Activated T-cell treated with anti-CD3 and anti-CD28 coated beads, Interleukin-2, amount 50 U/mL, for 72 hours (primary cell): ENCODE data around the gene EPX. TPM values are rescaled to one million over a fixed set of nuclear protein-coding genes. Genes with fewer than 3 reads are reported as not detected.

Experiments
- ATAC-seq, 2 donors: fragments of 150-1000 bp; cut with Tn5 transposase; replicated peaks in 1 of 2; 2 replicates each; pipeline ENCODE4 v1.10.0; 2021; ENCODE audit warnings: moderate library complexity in 2 of 2, mild to moderate bottlenecking in 1 of 2
- DNase-seq, 2 donors: peaks; one replicate each; pipeline ENCODE4 v3.0.0; 2021 to 2022; ENCODE audit warnings: mixed read lengths in 1 of 2
- H3K27ac Mint-ChIP-seq: one replicate; pipeline ENCODE4 v1.8.0; 2022; ENCODE audit warnings: mild to moderate bottlenecking, moderate library complexity, mixed read lengths
- H3K27me3 Mint-ChIP-seq: one replicate; pipeline ENCODE4 v1.8.0; 2022; ENCODE audit warnings: low read depth, mixed read lengths
- H3K36me3 Mint-ChIP-seq, 2 donors: one replicate each; pipeline ENCODE4 v1.8.0; 2022; ENCODE audit warnings: mixed read lengths in 2 of 2, mild to moderate bottlenecking in 1 of 2; ENCODE audit not compliant: insufficient read depth in 2 of 2
- H3K4me1 Mint-ChIP-seq: one replicate; pipeline ENCODE4 v1.8.0; 2022; ENCODE audit warnings: low read depth, mixed read lengths
- H3K4me3 Mint-ChIP-seq, 2 donors: one replicate each; pipeline ENCODE4 v1.8.0; 2022; ENCODE audit warnings: mild to moderate bottlenecking in 2 of 2, mixed read lengths in 2 of 2, moderate library complexity in 2 of 2
- H3K9me3 Mint-ChIP-seq, 2 donors: one replicate each; pipeline ENCODE4 v1.8.0; 2022; ENCODE audit warnings: mixed read lengths in 2 of 2
- total RNA-seq, 2 donors: library from RNA; stranded (reverse); gene quantifications; one replicate each; pipeline ENCODE4 v1.2.3, GENCODE V29; 2022

EPX gene
- total RNA-seq, 2 donors from 2014 or later: not detected

GRCh38 chr17:58170622-58171021 is 21.9 kb upstream of the EPX start:
- H3K27ac Mint-ChIP-seq: peak overlapping the region; percentile 35
- no peaks in the 10 kb centered on the region for H3K36me3 Mint-ChIP-seq
- ATAC-seq (no peak), DNase-seq (no peak)
- peaks cover 0 to 2% of the 10 kb centered on the region in 2 donors for H3K9me3 Mint-ChIP-seq
- peak overlapping the region in 1 of 2 donors; percentile 47 for H3K4me3 Mint-ChIP-seq
- H3K27me3 Mint-ChIP-seq: no peaks in the 10 kb centered on the region
- peaks cover 30% of the 10 kb centered on the region for H3K4me1 Mint-ChIP-seq

GRCh38 chr17:58172369-58173071 is 20.0 kb upstream of the EPX start:
- Mint-ChIP-seq H3K27me3 (no peaks in the 10 kb centered on the region), H3K36me3 (no peaks in the 10 kb centered on the region), H3K9me3 (peaks cover 0 to 2% of the 10 kb centered on the region in 2 donors), H3K27ac (no peak overlapping the region), H3K4me1 (peaks cover 30% of the 10 kb centered on the region), H3K4me3 (peak overlapping the region in 1 of 2 donors; percentile 13)
- peak; percentile 42 to 45 for DNase-seq
- ATAC-seq: peak; percentile 79

GRCh38 chr17:58174871-58175270 is 17.7 kb upstream of the EPX start:
- peaks cover 25% of the 10 kb centered on the region for H3K4me1 Mint-ChIP-seq
- no peaks in the 10 kb centered on the region for H3K9me3 Mint-ChIP-seq
- H3K27me3 Mint-ChIP-seq: no peaks in the 10 kb centered on the region
- no peak overlapping the region for H3K27ac Mint-ChIP-seq
- no peak overlapping the region for H3K4me3 Mint-ChIP-seq
- no peaks in the 10 kb centered on the region for H3K36me3 Mint-ChIP-seq
- ATAC-seq (no peak), DNase-seq (no peak)

GRCh38 chr17:58176200-58176599 is 16.3 kb upstream of the EPX start:
- H3K27me3 Mint-ChIP-seq: no peaks in the 10 kb centered on the region
- H3K4me1 Mint-ChIP-seq: peaks cover 15% of the 10 kb centered on the region
- no peak for ATAC-seq
- H3K27ac Mint-ChIP-seq: no peak overlapping the region
- H3K9me3 Mint-ChIP-seq: no peaks in the 10 kb centered on the region
- H3K36me3 Mint-ChIP-seq: no peaks in the 10 kb centered on the region
- DNase-seq: no peak
- H3K4me3 Mint-ChIP-seq: no peak overlapping the region

- H3K4me1 Mint-ChIP-seq: no peaks in the 10 kb centered on the region
- DNase-seq (no peak), ATAC-seq (no peak)
- no peaks in the 10 kb centered on the region for H3K36me3 Mint-ChIP-seq
- H3K27me3 Mint-ChIP-seq: no peaks in the 10 kb centered on the region
- H3K9me3 Mint-ChIP-seq: no peaks in the 10 kb centered on the region
- no peak overlapping the region for H3K4me3 Mint-ChIP-seq
- no peak overlapping the region for H3K27ac Mint-ChIP-seq
Measured at GRCh38 chr17:58181796-58182195, 10.7 kb upstream of the EPX start.

- H3K27me3 Mint-ChIP-seq: no peaks in the 10 kb centered on the region
- no peak for ATAC-seq
- no peaks in the 10 kb centered on the region for H3K4me1 Mint-ChIP-seq
- no peak for DNase-seq
- H3K36me3 Mint-ChIP-seq: no peaks in the 10 kb centered on the region
- no peak overlapping the region for H3K4me3 Mint-ChIP-seq
- no peak overlapping the region for H3K27ac Mint-ChIP-seq
- no peaks in the 10 kb centered on the region for H3K9me3 Mint-ChIP-seq
Measured at GRCh38 chr17:58183514-58183913, 9.0 kb upstream of the EPX start.

GRCh38 chr17:58184308-58184985 is 8.1 kb upstream of the EPX start:
- H3K9me3 Mint-ChIP-seq: no peaks in the 10 kb centered on the region
- no peak for ATAC-seq
- no peak overlapping the region for H3K27ac Mint-ChIP-seq
- H3K4me1 Mint-ChIP-seq: no peaks in the 10 kb centered on the region
- no peak overlapping the region for H3K4me3 Mint-ChIP-seq
- DNase-seq: no peak
- no peaks in the 10 kb centered on the region for H3K27me3 Mint-ChIP-seq
- H3K36me3 Mint-ChIP-seq: no peaks in the 10 kb centered on the region

- Mint-ChIP-seq H3K27me3 (peaks cover 5% of the 10 kb centered on the region), H3K4me3 (no peak overlapping the region), H3K27ac (no peak overlapping the region), H3K36me3 (no peaks in the 10 kb centered on the region), H3K9me3 (no peaks in the 10 kb centered on the region), H3K4me1 (no peaks in the 10 kb centered on the region)
- no peak for DNase-seq
- no peak for ATAC-seq
Measured at GRCh38 chr17:58184986-58185761, 7.4 kb upstream of the EPX start.

- Mint-ChIP-seq H3K4me3 (no peak overlapping the region), H3K36me3 (no peaks in the 10 kb centered on the region), H3K27ac (no peak overlapping the region), H3K27me3 (peaks cover 12% of the 10 kb centered on the region), H3K9me3 (no peaks in the 10 kb centered on the region), H3K4me1 (no peaks in the 10 kb centered on the region)
- no peak for DNase-seq
- no peak for ATAC-seq
Measured at GRCh38 chr17:58186591-58186990, 5.9 kb upstream of the EPX start.

GRCh38 chr17:58187063-58187462 is 5.5 kb upstream of the EPX start:
- Mint-ChIP-seq H3K27ac (no peak overlapping the region), H3K9me3 (no peaks in the 10 kb centered on the region), H3K36me3 (no peaks in the 10 kb centered on the region), H3K4me1 (no peaks in the 10 kb centered on the region), H3K4me3 (no peak overlapping the region), H3K27me3 (peaks cover 12% of the 10 kb centered on the region)
- ATAC-seq: no peak
- no peak for DNase-seq

GRCh38 chr17:58187675-58188074 is 4.9 kb upstream of the EPX start:
- Mint-ChIP-seq H3K27me3 (peaks cover 12% of the 10 kb centered on the region), H3K4me3 (no peak overlapping the region), H3K9me3 (no peaks in the 10 kb centered on the region), H3K4me1 (no peaks in the 10 kb centered on the region), H3K36me3 (no peaks in the 10 kb centered on the region), H3K27ac (no peak overlapping the region)
- no peak for DNase-seq
- ATAC-seq: no peak

- Mint-ChIP-seq H3K36me3 (no peaks in the 10 kb centered on the region), H3K9me3 (no peaks in the 10 kb centered on the region), H3K27ac (no peak overlapping the region), H3K4me1 (no peaks in the 10 kb centered on the region), H3K27me3 (peaks cover 12% of the 10 kb centered on the region), H3K4me3 (no peak overlapping the region)
- no peak for ATAC-seq
- no peak for DNase-seq
Measured at GRCh38 chr17:58189436-58190146, 2.9 kb upstream of the EPX start.
